Measurements from ENCODE around the gene MSX2. TPM values are rescaled to one million over a fixed set of nuclear protein-coding genes. Genes with fewer than 3 reads are reported as not detected.
A peak's percentile ranks its signal among the peaks of the same experiment; 100 is the strongest.

The MSX2 gene
- total and polyA plus RNA-seq, 4 donors, result 0.34 to 2.1 (median 0.80) TPM

DNA sequence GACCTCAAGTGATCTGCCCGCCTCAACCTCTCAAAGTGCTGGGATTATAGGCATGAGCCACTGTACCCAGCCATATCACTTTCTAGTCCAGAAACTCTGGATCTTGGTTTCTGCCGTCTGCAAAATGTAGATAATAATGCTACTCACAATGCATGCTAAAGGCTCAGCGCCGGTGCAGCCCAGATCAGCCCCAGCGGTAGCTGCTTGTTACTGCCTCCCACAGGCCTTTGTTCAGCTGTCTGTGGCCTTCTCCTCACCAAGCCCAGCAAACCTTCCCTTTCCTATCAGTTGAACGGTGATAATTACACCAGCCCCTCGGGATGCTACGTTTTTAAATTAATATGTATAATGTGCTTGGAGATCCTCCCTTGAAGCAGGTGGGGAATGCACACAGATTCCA is 26.2 kb upstream of the MSX2 start:
- no peaks in the 10 kb centered on the region for H3K36me3 ChIP-seq (ENCODE audit: control insufficient read depth in 4 of 4, insufficient read depth in 4 of 4, low read length in 4 of 4)
- peaks cover 0 to 10% (median 5%) of the 10 kb centered on the region in 3 donors for H3K27me3 ChIP-seq (ENCODE audit: control insufficient read depth in 3 of 3, insufficient read depth in 3 of 3, low read length in 2 of 3)
- no peak overlapping the region for H3K4me3 ChIP-seq
- WGBS, 2 donors, result 68 to 78% methylated on average over 8 of the region's 8 CpGs
- H3K9ac ChIP-seq (ENCODE audit: insufficient read depth in 1 of 2, low read length in 2 of 2), result no peak overlapping the region
- no peak for DNase-seq
- no peaks in the 10 kb centered on the region for H3K9me3 ChIP-seq (ENCODE audit: control insufficient read depth in 4 of 4, insufficient read depth in 3 of 4, low read length in 3 of 4)
- ATAC-seq (ENCODE audit: insufficient read depth, low FRiP score), result no peak
- TF ChIP-seq, protein P1, sequence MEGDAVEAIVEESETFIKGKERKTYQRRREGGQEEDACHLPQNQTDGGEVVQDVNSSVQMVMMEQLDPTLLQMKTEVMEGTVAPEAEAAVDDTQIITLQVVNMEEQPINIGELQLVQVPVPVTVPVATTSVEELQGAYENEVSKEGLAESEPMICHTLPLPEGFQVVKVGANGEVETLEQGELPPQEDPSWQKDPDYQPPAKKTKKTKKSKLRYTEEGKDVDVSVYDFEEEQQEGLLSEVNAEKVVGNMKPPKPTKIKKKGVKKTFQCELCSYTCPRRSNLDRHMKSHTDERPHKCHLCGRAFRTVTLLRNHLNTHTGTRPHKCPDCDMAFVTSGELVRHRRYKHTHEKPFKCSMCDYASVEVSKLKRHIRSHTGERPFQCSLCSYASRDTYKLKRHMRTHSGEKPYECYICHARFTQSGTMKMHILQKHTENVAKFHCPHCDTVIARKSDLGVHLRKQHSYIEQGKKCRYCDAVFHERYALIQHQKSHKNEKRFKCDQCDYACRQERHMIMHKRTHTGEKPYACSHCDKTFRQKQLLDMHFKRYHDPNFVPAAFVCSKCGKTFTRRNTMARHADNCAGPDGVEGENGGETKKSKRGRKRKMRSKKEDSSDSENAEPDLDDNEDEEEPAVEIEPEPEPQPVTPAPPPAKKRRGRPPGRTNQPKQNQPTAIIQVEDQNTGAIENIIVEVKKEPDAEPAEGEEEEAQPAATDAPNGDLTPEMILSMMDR (IDR thresholded peaks at IDR 0.05; ENCODE audit: control extremely low read depth, extremely low read depth), result no peak
- peaks cover 0 to 14% (median 4%) of the 10 kb centered on the region in 5 donors for H3K4me1 ChIP-seq (ENCODE audit: control insufficient read depth in 5 of 5, insufficient read depth in 5 of 5, low read length in 5 of 5)
- no peak overlapping the region for H3K27ac ChIP-seq (ENCODE audit: low read depth in 1 of 2, low read length in 1 of 2)

GRCh38 chr5:174699131-174699530 is 25.3 kb upstream of the MSX2 start:
- TF ChIP-seq, protein P1 (IDR thresholded peaks at IDR 0.05; ENCODE audit: control extremely low read depth, extremely low read depth), result no peak
- peaks cover 0 to 8% (median 4%) of the 10 kb centered on the region in 5 donors for H3K4me1 ChIP-seq (ENCODE audit: control insufficient read depth in 5 of 5, insufficient read depth in 5 of 5, low read length in 5 of 5)
- WGBS, 2 donors, result 77 to 82% methylated on average over 3 of the region's 3 CpGs
- ATAC-seq (ENCODE audit: insufficient read depth, low FRiP score), result no peak
- no peak overlapping the region for H3K9ac ChIP-seq (ENCODE audit: insufficient read depth in 1 of 2, low read length in 2 of 2)
- no peak overlapping the region for H3K4me3 ChIP-seq
- DNase-seq, result no peak
- H3K27me3 ChIP-seq (ENCODE audit: control insufficient read depth in 3 of 3, insufficient read depth in 3 of 3, low read length in 2 of 3), result no peaks in the 10 kb centered on the region
- H3K36me3 ChIP-seq (ENCODE audit: control insufficient read depth in 4 of 4, insufficient read depth in 4 of 4, low read length in 4 of 4), result no peaks in the 10 kb centered on the region
- no peak overlapping the region for H3K27ac ChIP-seq (ENCODE audit: low read depth in 1 of 2, low read length in 1 of 2)
- no peaks in the 10 kb centered on the region for H3K9me3 ChIP-seq (ENCODE audit: control insufficient read depth in 4 of 4, insufficient read depth in 3 of 4, low read length in 3 of 4)

DNA sequence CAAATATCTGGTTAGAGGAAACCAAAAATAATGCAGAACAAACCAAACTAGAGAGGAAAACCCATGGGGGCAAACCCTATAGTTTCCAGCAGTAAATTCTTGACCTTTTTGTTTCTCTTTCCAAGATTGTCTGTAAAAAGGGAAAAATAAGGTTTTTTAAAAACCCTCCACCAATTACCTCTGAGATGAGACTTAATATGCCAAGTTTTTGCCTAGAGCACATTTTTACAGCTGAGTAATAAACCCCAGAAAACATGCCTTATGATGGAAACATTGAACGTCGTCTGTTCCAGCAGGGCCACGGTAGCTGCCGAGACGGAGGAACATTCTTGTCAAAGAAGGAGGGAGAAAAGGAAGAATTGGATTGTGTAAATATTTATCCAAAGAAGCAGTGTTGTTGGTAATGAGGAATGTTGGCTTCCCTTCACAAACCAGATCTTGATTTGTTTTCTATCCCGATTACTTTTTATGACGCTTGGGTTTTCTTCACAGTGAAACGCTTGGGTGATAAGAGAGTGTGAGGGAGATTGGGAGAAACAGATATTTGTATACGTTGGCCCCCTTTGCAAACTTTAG is 17.3 kb upstream of the MSX2 start:
- Histone ChIP-seq H3K36me3 (ENCODE audit: control insufficient read depth in 4 of 4, insufficient read depth in 4 of 4, low read length in 4 of 4) (no peaks in the 10 kb centered on the region), H3K9ac (ENCODE audit: insufficient read depth in 1 of 2, low read length in 2 of 2) (no peak overlapping the region), H3K27ac (ENCODE audit: low read depth in 1 of 2, low read length in 1 of 2) (no peak overlapping the region), H3K9me3 (ENCODE audit: control insufficient read depth in 4 of 4, insufficient read depth in 3 of 4, low read length in 3 of 4) (peaks cover 0 to 2% (median 0%) of the 10 kb centered on the region in 4 donors), H3K4me1 (ENCODE audit: control insufficient read depth in 5 of 5, insufficient read depth in 5 of 5, low read length in 5 of 5) (peaks cover 0 to 4% (median 0%) of the 10 kb centered on the region in 5 donors), H3K4me3 (no peak overlapping the region), H3K27me3 (ENCODE audit: control insufficient read depth in 3 of 3, insufficient read depth in 3 of 3, low read length in 2 of 3) (peaks cover 3 to 16% (median 14%) of the 10 kb centered on the region in 3 donors)
- DNase-seq (peak; percentile 63 to 90 (median 88)), ATAC-seq (ENCODE audit: insufficient read depth, low FRiP score) (no peak)
- TF ChIP-seq, protein P1 (IDR thresholded peaks at IDR 0.05; ENCODE audit: control extremely low read depth, extremely low read depth), result no peak
- 24 to 28% methylated on average over 9 of the region's 9 CpGs for WGBS, 2 donors

GRCh38 chr5:174707671-174708070 is 16.7 kb upstream of the MSX2 start:
- WGBS, 2 donors, result 84 to 89% methylated on average over 11 of the region's 11 CpGs

More at GRCh38 chr5:174707671-174708070, 16.7 kb upstream of the MSX2 start:
- no peak overlapping the region for H3K4me3 ChIP-seq
- H3K9ac ChIP-seq (ENCODE audit: insufficient read depth in 1 of 2, low read length in 2 of 2), result no peak overlapping the region
- peaks cover 0 to 4% (median 0%) of the 10 kb centered on the region in 5 donors for H3K4me1 ChIP-seq (ENCODE audit: control insufficient read depth in 5 of 5, insufficient read depth in 5 of 5, low read length in 5 of 5)
- peaks cover 3 to 18% (median 14%) of the 10 kb centered on the region in 3 donors for H3K27me3 ChIP-seq (ENCODE audit: control insufficient read depth in 3 of 3, insufficient read depth in 3 of 3, low read length in 2 of 3)
- DNase-seq (no peak), ATAC-seq (ENCODE audit: insufficient read depth, low FRiP score) (no peak)
- TF ChIP-seq, protein P1 (IDR thresholded peaks at IDR 0.05; ENCODE audit: control extremely low read depth, extremely low read depth), result no peak
- peaks cover 0 to 2% (median 0%) of the 10 kb centered on the region in 4 donors for H3K9me3 ChIP-seq (ENCODE audit: control insufficient read depth in 4 of 4, insufficient read depth in 3 of 4, low read length in 3 of 4)
- no peaks in the 10 kb centered on the region for H3K36me3 ChIP-seq (ENCODE audit: control insufficient read depth in 4 of 4, insufficient read depth in 4 of 4, low read length in 4 of 4)
- H3K27ac ChIP-seq (ENCODE audit: low read depth in 1 of 2, low read length in 1 of 2), result no peak overlapping the region
